Measurements from ENCODE around the gene CCT6B. TPM values are rescaled to one million over a fixed set of nuclear protein-coding genes. Genes with fewer than 3 reads are reported as not detected.
A peak's percentile ranks its signal among the peaks of the same experiment; 100 is the strongest.

CCT6B gene
- total and polyA plus RNA-seq, 2 of the 13 experiments (the other 11 are each of a cell fraction or from before 2014, with no cell fraction given) = 0.41 to 1.4 TPM

DNA sequence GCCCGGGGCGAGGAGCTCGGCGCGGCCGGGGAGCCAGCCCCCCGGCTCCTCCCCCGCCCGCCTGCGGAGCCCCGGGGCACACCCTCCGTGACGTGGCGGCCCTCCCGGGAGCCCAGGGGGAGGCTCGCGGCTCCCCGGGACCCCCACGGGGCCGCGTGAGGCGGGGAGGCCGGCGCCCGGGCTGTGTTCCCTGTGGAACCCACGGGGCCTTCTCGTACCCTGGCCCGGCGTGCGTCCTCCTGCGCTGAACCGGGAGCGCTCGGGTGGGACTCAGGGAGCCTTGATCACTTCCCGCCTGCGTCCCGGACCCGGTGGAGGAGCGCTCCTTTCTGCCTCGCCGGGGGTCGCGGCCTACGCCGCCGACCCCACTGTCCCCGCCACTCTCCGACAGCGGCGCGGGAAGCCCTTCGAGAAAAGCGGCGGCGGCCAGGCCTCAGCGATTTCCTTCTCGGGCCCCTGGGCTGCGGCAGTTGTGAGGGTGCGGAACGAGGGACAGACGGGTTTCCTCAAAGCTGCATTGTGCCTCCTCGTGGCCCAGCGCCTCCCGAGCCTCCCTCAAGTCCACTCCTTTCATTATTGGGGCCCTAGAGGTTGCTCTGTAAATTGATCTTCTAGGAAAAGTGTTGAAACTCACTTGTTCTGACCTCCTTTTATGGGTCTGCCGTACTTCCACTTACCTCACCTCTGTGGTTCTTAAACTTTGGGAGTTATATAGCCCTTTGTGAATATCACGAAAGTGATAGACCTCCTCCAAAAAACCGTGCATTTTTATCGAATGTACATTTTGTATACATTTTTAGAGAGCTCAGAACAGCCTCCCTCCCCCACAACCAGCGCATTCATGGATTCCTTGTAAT is 19.6 kb upstream of the CCT6B start (continued):
- TF ChIP-seq, protein P1, sequence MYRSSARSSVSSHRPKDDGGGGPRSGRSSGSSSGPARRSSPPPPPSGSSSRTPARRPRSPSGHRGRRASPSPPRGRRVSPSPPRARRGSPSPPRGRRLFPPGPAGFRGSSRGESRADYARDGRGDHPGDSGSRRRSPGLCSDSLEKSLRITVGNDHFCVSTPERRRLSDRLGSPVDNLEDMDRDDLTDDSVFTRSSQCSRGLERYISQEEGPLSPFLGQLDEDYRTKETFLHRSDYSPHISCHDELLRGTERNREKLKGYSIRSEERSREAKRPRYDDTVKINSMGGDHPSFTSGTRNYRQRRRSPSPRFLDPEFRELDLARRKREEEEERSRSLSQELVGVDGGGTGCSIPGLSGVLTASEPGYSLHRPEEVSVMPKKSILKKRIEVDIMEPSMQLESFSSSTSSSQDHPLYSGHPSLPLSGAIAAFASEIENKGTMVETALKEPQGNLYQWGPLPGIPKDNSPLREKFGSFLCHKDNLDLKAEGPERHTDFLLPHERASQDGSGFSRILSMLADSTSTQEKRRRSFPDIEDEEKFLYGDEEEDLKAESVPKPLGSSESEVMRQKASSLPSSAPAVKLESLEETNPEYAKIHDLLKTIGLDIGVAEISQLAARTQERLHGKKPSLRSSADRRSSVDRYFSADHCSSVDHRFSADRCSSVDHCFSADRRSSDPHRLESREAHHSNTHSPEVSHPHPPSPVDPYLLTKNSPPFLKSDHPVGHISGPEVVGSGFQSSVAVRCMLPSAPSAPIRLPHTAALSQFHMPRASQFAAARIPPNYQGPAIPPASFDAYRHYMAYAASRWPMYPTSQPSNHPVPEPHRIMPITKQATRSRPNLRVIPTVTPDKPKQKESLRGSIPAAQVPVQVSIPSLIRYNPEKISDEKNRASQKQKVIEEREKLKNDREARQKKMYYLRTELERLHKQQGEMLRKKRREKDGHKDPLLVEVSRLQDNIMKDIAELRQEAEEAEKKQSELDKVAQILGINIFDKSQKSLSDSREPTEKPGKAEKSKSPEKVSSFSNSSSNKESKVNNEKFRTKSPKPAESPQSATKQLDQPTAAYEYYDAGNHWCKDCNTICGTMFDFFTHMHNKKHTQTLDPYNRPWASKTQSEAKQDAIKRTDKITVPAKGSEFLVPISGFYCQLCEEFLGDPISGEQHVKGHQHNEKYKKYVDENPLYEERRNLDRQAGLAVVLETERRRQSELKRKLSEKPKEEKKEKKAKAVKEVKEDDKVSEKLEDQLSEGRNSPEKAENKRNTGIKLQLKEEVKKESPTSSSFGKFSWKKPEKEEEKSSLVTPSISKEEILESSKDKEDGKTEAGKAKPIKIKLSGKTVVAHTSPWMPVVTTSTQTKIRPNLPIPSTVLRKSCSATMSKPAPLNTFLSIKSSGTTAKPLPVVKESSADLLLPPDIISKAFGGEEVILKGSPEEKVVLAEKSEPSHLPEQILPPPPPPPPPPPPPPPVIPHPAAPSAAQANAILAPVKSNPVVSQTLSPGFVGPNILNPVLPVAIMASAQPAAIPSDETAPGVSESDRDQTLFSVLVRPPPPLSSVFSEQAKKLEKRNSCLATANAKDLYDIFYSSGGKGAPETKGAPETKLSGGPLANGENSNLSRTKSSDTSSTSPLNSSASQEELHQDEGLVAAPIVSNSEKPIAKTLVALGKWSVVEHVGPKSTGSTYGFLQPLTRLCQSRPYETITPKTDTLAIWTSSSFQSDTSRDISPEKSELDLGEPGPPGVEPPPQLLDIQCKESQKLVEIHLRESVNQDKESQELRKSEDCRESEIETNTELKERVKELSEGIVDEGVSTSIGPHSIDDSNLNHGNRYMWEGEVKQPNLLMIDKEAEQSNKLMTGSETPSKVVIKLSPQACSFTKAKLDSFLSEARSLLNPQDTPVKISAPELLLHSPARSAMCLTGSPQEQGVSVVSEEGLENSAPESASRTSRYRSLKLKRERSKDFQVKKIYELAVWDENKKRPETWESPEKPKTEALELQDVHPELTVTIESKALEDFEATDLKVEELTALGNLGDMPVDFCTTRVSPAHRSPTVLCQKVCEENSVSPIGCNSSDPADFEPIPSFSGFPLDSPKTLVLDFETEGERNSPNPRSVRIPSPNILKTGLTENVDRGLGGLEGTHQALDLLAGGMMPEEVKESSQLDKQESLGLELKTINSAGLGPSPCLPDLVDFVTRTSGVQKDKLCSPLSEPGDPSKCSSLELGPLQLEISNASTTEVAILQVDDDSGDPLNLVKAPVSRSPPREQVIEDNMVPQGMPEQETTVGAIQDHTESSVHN (CRISPR knock-in tag; IDR thresholded peaks at IDR 0.05) = no peak
- TF ChIP-seq SP4 (CRISPR knock-in tag; IDR thresholded peaks at IDR 0.05) = no peak
- TF ChIP-seq ZBTB7B (CRISPR knock-in tag; IDR thresholded peaks at IDR 0.05) = peak; percentile 81
- no peak for TF ChIP-seq ZNF577 (CRISPR knock-in tag; IDR thresholded peaks at IDR 0.05; ENCODE audit: borderline replicate concordance, low read depth)
- TF ChIP-seq ZNF430 (CRISPR knock-in tag; IDR thresholded peaks at IDR 0.05) = no peak
- no peak for TF ChIP-seq JARID2 (CRISPR knock-in tag; IDR thresholded peaks at IDR 0.05; ENCODE audit: insufficient replicate concordance)
- no peak for TF ChIP-seq LCORL (IDR thresholded peaks at IDR 0.05)
- 0 out of 2 replicates have a peak, but pooled peaks have one; percentile 38 for TF ChIP-seq LCORL (CRISPR knock-in tag; IDR thresholded peaks at IDR 0.05)
- TF ChIP-seq, protein P2, sequence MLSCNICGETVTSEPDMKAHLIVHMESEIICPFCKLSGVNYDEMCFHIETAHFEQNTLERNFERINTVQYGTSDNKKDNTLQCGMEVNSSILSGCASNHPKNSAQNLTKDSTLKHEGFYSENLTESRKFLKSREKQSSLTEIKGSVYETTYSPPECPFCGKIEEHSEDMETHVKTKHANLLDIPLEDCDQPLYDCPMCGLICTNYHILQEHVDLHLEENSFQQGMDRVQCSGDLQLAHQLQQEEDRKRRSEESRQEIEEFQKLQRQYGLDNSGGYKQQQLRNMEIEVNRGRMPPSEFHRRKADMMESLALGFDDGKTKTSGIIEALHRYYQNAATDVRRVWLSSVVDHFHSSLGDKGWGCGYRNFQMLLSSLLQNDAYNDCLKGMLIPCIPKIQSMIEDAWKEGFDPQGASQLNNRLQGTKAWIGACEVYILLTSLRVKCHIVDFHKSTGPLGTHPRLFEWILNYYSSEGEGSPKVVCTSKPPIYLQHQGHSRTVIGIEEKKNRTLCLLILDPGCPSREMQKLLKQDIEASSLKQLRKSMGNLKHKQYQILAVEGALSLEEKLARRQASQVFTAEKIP (CRISPR knock-in tag; IDR thresholded peaks at IDR 0.05; ENCODE audit: borderline replicate concordance) = no peak
- peak; percentile 61; the same call in 1 of the 2 replicates for TF ChIP-seq ZBTB20 (CRISPR knock-in tag; IDR thresholded peaks at IDR 0.05; ENCODE audit: borderline replicate concordance, low read depth)
- no peak for TF ChIP-seq ZNF564 (CRISPR knock-in tag; IDR thresholded peaks at IDR 0.05)
- TF ChIP-seq ASH2L (IDR thresholded peaks at IDR 0.05; ENCODE audit: insufficient read length, low read depth, low read length) = peak; percentile 67
- TF ChIP-seq ZFY (CRISPR knock-in tag; IDR thresholded peaks at IDR 0.05) = peak; percentile 90
- TF ChIP-seq, protein P3, sequence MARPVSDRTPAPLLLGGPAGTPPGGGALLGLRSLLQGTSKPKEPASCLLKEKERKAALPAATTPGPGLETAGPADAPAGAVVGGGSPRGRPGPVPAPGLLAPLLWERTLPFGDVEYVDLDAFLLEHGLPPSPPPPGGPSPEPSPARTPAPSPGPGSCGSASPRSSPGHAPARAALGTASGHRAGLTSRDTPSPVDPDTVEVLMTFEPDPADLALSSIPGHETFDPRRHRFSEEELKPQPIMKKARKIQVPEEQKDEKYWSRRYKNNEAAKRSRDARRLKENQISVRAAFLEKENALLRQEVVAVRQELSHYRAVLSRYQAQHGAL (CRISPR knock-in tag; IDR thresholded peaks at IDR 0.05; ENCODE audit: not compliant biosample characterization) = no peak
- no peak for TF ChIP-seq CHD2 (IDR thresholded peaks at IDR 0.05; ENCODE audit: low read depth, low read length)
- TF ChIP-seq ARNT2 (CRISPR knock-in tag; IDR thresholded peaks at IDR 0.05; ENCODE audit: low read depth) = 0 out of 2 replicates have a peak, but pooled peaks have one; percentile 21
- peak; percentile 62 for TF ChIP-seq ZNF263 (CRISPR knock-in tag; IDR thresholded peaks at IDR 0.05)
- peak; percentile 33; the same call in 1 of the 2 replicates for TF ChIP-seq ZBTB42 (CRISPR knock-in tag; IDR thresholded peaks at IDR 0.05)
- no peak for TF ChIP-seq SSRP1 (CRISPR knock-in tag; IDR thresholded peaks at IDR 0.05)
